Activated CD4-positive, alpha-beta memory T cell treated with anti-CD3 and anti-CD28 coated beads, Interleukin-2, amount 10 ng/mL, durations not matched to agents 7 days and 5 days (primary cell): ENCODE results near the gene SULT4A1. TPM values are rescaled to one million over a fixed set of nuclear protein-coding genes. Genes with fewer than 3 reads are reported as not detected.

Experiments used
- CTCF ChIA-PET: fragments of 350-600 bp; sonication (Branson Sonifier 250); formaldehyde crosslinking; loops from one replicate; lab custom pipeline; 2021; ENCODE audit warnings: antibody characterized with exemption, inconsistent platforms; lab: Charles Lee
- POLR2A ChIA-PET: fragments of 350-600 bp; sonication (Branson Sonifier 250); formaldehyde crosslinking; loops from one replicate; lab custom pipeline; 2021; ENCODE audit warnings: antibody characterized with exemption; lab: Charles Lee
- DNase-seq: peaks from one replicate; pipeline ENCODE4 v3.0.0-alpha.2; 2020
- H3K27ac Mint-ChIP-seq: one replicate; pipeline ENCODE4 v1.8.0; 2021; ENCODE audit warnings: mild to moderate bottlenecking, mixed read lengths
- H3K27me3 Mint-ChIP-seq: one replicate; pipeline ENCODE4 v1.8.0; 2021; ENCODE audit warnings: mixed read lengths
- H3K36me3 Mint-ChIP-seq: one replicate; pipeline ENCODE4 v1.8.0; 2021; ENCODE audit warnings: low read depth, mixed read lengths
- H3K4me1 Mint-ChIP-seq: one replicate; pipeline ENCODE4 v1.8.0; 2021; ENCODE audit warnings: mixed read lengths
- H3K4me3 Mint-ChIP-seq: one replicate; pipeline ENCODE4 v1.8.0; 2021; ENCODE audit warnings: mild to moderate bottlenecking, mixed read lengths
- H3K9me3 Mint-ChIP-seq: one replicate; pipeline ENCODE4 v1.8.0; 2021; ENCODE audit warnings: mixed read lengths
- total RNA-seq, 2 experiments: library from RNA; stranded (reverse); gene quantifications; one replicate each; pipeline ENCODE4 v1.2.3, GENCODE V29; 2021

The SULT4A1 gene
- total RNA-seq, 2 experiments from 2014 or later = not detected

DNA sequence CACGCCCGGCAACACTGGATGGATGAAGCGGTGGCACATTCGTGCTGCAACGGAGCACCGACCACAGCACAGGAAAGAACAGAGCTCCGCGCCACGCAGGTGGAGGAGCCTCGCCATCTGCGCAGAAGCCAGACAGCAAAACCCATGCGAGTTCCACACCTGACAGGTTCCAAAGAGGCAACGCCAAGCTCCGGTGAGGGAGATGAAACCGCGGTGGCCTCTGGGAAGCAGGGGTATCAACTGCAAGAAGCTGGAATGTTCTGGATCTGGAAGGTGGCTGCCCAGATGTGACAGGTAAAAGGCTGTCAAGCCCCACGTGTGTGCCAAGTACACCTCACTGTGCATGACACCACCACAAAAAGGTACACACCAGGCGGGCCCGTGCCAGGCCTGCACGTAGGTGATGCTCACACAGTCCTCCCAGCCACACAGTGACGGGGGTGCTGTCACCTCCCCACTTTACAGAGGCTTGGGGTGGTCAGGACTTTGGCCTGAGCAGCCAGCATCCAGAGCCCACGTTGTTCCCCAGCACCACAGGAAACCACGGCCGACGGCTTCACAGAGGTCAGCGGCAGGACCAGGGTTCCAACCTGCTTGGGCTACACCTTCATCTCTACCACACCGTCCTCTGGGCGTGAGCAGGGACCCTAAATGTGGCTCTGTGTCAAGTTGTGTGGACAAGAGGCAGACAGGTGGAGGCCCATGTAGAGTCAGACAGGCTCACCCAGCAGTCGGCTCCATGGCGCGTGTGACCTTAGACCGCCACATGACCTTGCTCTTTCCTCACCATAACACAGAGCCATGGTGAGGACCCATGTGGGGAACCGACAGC is 30.5 kb downstream of the SULT4A1 start:
- ChIA-PET CTCF (no interaction called here), POLR2A (no interaction called here)
- Mint-ChIP-seq H3K36me3 (no peaks in the 10 kb centered on the region), H3K27me3 (peaks cover 4% of the 10 kb centered on the region), H3K9me3 (no peaks in the 10 kb centered on the region), H3K4me3 (no peak overlapping the region), H3K4me1 (no peaks in the 10 kb centered on the region), H3K27ac (no peak overlapping the region)
- DNase-seq = no peak

DNA sequence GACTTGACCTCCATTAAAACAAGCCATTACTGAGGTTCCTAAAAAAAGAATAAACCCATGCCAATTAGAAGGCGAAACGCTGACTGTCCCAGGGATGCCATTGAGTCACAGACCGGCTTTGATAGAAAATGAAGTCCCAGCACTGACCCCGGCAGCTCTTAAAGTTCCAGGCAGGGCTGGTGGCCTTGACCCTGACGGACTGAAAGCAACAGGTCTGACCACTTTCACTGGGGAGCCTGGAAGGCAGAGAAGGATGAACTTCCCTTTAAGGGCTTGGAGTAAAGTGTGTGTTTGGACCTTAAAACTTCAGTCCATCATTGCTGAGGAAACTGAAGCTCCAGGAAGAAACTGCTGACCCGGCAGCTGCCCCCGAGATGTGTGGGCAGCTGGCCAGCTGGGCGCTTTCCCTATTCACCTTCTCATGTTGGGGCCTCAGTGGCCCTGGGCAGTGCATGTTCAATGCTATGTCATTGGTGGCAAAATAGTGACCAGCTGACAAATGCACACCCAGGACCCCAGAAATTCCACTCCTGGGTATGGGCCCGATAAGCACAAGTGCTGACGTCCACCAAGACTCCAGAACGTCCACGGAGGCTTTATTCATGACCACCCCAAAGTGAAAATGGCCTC is 31.3 kb downstream of the SULT4A1 start:
- no peak for DNase-seq
- Mint-ChIP-seq H3K4me1 (no peaks in the 10 kb centered on the region), H3K9me3 (no peaks in the 10 kb centered on the region), H3K27me3 (peaks cover 4% of the 10 kb centered on the region), H3K36me3 (no peaks in the 10 kb centered on the region), H3K27ac (no peak overlapping the region), H3K4me3 (no peak overlapping the region)
- ChIA-PET POLR2A (no interaction called here), CTCF (no interaction called here)

DNA sequence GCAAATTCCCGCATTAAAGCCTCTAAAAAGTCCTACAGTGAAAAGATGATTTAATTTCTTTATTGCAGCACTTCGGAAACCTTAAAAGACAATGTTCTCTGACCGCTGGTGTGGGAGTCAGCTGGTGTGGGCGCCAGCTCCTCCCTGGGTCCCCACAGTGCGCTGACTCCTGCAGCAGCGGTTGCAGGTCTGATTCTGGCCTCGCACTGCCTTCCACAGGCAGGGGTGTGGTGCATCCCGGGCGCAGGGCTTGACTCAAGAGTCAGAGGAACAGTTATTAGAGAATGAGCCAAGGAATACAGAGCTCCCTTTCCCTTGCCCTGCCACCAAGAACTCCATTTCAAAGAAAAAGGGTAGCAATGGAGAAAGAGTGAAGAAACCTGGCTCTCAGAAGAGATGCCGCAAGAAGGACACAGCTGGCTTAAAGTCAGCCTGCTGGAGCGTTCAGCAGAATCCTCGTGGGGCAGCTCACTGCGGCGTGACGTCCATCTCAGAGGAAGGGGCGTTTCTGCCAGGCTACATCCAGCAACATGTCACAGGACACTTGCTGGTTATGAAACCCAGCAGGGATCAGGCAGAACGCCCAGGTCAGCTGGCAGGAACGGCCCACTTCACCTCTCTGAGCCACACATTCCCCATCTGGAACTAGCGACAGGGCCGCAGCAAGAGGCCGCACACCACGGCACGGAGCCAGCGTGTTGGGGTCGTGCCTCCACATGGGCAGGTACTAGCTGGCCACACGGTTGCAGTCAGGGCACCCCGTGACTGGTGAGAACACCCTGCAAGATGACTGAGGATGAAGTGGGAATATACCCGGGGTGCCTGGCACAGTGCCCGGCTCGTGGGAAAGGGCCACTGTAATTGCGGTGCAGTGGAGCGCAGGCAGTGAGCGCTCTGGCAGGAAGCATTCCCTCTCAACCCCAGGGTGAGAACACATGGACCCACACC is 32.1 kb downstream of the SULT4A1 start:
- Mint-ChIP-seq H3K36me3 (no peaks in the 10 kb centered on the region), H3K4me3 (no peak overlapping the region), H3K9me3 (no peaks in the 10 kb centered on the region), H3K27ac (no peak overlapping the region), H3K4me1 (no peaks in the 10 kb centered on the region), H3K27me3 (peaks cover 2% of the 10 kb centered on the region)
- DNase-seq = no peak
- POLR2A ChIA-PET = no interaction called here
- CTCF ChIA-PET = interaction anchor here (0.6 kb wide), 1 partner anchor 815 kb away, joined by 3 read pairs; no protein-coding TSS in a partner anchor

DNA sequence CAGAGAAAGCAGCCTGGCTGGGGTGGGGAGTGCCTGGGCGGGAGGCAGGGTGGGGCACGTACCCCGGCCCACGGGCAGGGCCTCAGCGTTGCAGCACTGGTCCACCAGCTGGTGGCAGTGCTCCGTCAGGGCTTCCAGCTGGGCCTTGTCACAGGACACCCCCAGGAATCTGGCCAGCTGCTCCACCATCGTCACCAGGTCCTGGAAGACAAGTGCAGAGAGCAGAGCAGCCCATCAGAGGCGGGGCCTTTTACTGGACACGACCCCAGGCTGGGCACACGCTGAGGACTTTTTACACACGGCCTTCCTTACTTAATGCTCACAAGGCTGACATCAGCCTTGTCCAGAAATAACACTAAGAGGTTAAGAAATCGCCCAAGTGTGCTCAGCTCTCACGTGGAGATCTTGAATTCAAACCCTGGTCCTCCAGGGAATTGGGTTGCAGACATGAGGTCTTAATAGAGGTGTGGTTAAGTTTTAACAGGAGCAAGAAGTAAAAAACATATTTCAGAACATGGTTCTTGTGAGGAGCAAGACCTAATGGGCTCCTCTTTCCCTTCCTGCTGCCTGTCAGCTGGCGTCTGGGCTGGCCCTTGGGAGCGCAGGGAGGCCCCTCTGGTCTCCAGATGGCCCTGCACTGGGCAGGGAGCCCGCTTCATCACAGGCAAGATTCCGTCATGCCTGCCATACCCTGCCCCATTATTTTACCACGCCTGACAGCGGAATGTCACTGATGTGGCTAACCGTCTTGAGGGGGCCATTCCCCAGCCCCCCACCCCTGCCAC is 33.1 kb downstream of the SULT4A1 start:
- no peak overlapping the region for H3K4me3 Mint-ChIP-seq
- no peaks in the 10 kb centered on the region for H3K9me3 Mint-ChIP-seq
- H3K36me3 Mint-ChIP-seq = no peaks in the 10 kb centered on the region
- no peaks in the 10 kb centered on the region for H3K4me1 Mint-ChIP-seq
- ChIA-PET CTCF (interaction anchor here (0.6 kb wide), 1 partner anchor 816 kb away, joined by 3 read pairs; no protein-coding TSS in a partner anchor), POLR2A (no interaction called here)
- no peaks in the 10 kb centered on the region for H3K27me3 Mint-ChIP-seq
- H3K27ac Mint-ChIP-seq = no peak overlapping the region
- DNase-seq = no peak

DNA sequence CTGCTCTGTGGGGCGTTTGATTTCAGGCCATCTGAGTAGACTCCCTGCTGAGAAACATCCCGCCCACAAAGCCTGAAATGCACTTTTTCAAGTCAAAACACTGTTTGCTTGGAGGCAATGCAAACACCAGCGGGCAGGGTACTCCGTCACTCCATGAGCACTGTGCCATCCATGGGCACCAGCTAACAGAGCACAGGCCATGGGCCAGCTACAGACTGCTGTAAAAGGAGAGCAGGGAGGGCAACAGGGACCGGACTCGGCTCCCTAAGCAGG is 33.7 kb downstream of the SULT4A1 start:
- ChIA-PET CTCF (no interaction called here), POLR2A (no interaction called here)
- H3K27me3 Mint-ChIP-seq = no peaks in the 10 kb centered on the region
- no peaks in the 10 kb centered on the region for H3K36me3 Mint-ChIP-seq
- H3K4me3 Mint-ChIP-seq = no peak overlapping the region
- no peaks in the 10 kb centered on the region for H3K4me1 Mint-ChIP-seq
- H3K27ac Mint-ChIP-seq = no peak overlapping the region
- H3K9me3 Mint-ChIP-seq = no peaks in the 10 kb centered on the region
- DNase-seq = no peak

DNA sequence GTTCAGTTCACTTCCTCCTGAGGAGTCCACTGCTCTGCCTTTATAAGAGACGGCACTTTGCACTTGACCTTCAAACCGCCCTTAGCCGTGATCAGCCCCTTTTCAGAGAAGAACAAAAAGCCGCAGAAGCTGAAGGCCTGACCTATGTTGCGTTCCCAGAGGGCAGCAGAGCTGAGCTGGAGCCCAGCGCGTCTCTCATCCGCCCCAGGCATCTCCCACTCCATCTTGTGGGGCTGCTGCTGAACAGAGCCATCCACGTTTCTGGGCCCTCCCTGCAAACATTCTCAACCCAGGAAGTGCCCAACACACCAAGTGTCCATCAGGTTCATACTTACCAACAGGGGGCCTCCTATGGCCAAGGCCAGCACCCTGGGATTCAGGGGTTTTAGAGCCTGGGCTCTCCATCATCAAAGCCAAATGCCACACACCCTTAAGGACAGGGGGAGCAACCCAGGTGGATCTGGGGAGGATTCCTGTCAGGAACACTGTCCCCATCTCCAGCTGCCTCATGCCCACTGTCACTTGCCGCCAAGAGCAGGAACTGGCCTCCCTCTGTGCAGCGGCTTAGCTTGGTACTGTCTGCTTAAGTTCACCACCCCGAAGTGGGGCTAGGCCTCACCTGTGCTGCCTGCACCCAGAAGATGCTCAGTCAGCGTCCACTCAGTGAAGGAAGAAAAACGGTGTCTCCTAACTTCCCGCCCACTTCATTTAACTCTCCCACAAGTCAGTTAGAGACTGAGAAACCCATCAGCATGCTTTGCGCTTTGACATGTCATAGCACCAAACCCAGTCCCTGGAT is 34.2 kb downstream of the SULT4A1 start:
- Mint-ChIP-seq H3K36me3 (no peaks in the 10 kb centered on the region), H3K27ac (no peak overlapping the region), H3K9me3 (no peaks in the 10 kb centered on the region), H3K4me3 (no peak overlapping the region), H3K4me1 (no peaks in the 10 kb centered on the region), H3K27me3 (no peaks in the 10 kb centered on the region)
- ChIA-PET CTCF (no interaction called here), POLR2A (interaction anchor here (1.5 kb wide), 1 partner anchor 7 kb away, joined by 3 read pairs; no protein-coding TSS in a partner anchor)
- no peak for DNase-seq

DNA sequence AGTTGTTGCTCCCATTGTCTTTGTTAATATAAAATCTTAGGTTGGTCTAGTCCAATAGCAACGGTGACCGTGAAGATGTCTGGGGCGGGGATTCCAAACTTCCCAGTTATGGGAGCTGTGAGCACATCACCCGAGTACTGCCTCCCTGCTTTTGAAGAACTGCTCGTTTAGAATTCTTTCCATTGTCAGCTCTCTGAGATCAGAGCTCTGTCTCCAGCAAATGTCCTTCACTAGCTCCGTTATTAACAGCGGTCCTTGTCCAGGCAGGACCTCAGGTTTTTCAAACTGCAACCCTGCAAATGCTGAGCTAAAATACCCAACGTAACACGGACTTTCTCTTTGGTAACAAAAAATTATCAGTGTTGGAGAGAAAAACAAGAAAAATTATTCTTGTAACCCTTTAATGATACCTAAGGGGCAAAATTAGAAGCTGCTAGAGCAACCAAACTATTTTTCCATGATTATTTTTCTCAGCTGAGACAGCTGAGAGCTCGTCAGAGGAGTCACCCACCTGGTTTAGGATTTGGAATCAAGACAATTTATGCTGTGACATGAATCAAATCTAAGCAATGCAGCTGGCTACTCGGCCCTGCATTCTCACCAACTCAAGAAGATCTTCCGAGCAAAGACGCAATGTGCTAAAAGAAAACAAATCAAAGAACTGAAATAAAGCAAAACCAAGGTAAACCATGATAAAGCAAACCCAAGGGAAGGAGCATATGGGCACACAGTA is 35.1 kb downstream of the SULT4A1 start:
- no peak overlapping the region for H3K4me3 Mint-ChIP-seq
- H3K9me3 Mint-ChIP-seq = no peaks in the 10 kb centered on the region
- DNase-seq = no peak
- ChIA-PET POLR2A (interaction anchor here (1.5 kb wide), 1 partner anchor 8 kb away, joined by 3 read pairs; no protein-coding TSS in a partner anchor), CTCF (no interaction called here)
- no peak overlapping the region for H3K27ac Mint-ChIP-seq
- H3K36me3 Mint-ChIP-seq = no peaks in the 10 kb centered on the region
- H3K27me3 Mint-ChIP-seq = peaks cover 2% of the 10 kb centered on the region
- no peaks in the 10 kb centered on the region for H3K4me1 Mint-ChIP-seq

DNA sequence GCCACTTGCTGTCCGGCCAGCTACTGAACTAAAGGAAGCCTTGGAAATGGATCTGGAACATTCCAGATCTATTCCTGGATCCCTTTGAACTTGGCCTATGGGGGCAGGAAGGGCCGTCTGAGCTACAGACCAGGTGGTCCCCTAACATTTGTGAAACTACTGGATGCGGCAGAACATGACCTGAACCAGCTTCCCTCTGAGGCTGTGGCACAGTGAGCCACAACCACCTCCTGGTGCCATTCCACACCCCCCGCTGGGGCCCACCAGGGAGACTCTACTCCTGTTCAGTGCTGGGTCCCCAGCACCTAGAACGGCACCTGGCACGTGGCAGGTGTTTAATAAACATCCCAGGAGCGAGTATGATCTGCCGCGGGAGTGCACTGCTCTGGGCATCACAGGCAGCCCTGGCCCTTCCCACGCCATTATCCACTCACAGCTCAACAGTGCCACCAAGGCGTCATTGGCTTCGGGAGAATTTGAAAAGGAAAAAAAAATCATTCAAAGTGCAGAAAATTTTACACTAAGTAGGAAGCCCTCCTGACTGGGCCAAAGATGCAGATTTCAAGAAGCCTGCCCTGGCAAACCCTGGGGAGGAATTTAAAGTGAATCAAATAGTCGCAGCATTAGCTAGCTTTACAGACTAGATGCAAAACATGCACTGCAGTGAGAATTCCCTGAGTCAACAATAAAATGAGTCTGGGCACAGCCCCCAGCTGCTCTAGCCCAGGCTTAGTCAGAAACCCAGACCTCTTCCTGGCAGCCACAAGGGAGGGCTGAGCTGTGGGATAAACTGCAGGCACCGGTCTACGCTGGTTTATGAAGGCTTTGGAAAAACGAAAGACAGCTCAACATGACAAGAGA is 35.9 kb downstream of the SULT4A1 start:
- no peaks in the 10 kb centered on the region for H3K4me1 Mint-ChIP-seq
- no peak overlapping the region for H3K27ac Mint-ChIP-seq
- peaks cover 2% of the 10 kb centered on the region for H3K27me3 Mint-ChIP-seq
- H3K9me3 Mint-ChIP-seq = no peaks in the 10 kb centered on the region
- DNase-seq = no peak
- ChIA-PET POLR2A (interaction anchor here (1.5 kb wide), 1 partner anchor 9 kb away, joined by 3 read pairs; no protein-coding TSS in a partner anchor), CTCF (no interaction called here)
- no peaks in the 10 kb centered on the region for H3K36me3 Mint-ChIP-seq
- no peak overlapping the region for H3K4me3 Mint-ChIP-seq

DNA sequence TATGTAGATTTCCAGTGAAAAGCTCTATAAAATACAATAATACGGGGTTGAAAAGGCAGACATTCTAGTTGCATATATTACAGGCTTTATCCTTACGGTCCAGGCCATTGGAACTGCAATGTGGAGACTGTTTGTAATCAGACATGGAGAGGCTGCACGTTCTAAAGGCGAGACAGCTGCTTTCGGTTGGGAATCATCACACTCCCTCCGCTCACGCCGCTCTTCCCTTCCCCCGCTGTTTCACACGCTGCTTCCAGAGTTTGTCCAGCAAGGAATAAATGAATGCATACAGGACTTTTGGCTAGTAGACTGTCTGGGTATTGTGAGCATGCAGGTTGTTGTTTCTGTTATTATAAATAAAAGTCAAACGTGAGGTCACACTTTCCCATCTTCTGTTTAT is 36.7 kb downstream of the SULT4A1 start:
- ChIA-PET CTCF (no interaction called here), POLR2A (no interaction called here)
- DNase-seq = no peak
- H3K27ac Mint-ChIP-seq = no peak overlapping the region
- no peaks in the 10 kb centered on the region for H3K36me3 Mint-ChIP-seq
- peaks cover 2% of the 10 kb centered on the region for H3K27me3 Mint-ChIP-seq
- no peaks in the 10 kb centered on the region for H3K9me3 Mint-ChIP-seq
- H3K4me3 Mint-ChIP-seq = no peak overlapping the region
- no peaks in the 10 kb centered on the region for H3K4me1 Mint-ChIP-seq

DNA sequence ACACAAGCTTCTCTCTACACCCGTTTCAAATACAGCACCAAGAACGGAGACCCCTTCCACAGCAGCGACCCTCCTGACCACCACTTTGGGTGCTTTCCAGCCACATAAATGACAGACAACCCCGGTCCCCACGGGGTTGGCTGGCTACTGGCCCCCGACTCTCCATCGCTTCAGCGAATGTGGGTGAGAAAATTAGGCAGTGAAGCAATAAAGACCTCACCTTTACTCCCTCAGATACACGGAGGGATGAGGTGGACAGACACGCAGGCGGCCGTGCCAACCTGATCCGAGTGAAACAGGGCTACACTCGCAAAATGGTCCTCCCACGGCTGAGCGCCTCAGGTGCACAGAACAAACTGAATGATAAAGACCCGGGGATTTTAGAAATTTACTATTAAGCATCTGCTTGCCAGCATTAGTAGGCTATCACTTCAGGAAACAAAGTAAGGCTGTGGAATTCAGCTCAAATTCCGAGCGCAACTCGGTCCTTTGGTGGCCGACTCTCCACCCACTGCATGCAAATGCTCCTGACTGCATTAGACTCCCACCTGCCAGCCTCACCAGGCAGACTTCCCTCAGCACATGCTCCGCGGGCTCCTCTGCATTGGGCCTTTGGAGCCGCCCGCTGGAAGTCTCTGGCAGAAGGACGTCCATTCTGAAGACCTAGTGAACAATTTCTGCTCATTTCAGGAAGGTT is 37.4 kb downstream of the SULT4A1 start:
- H3K36me3 Mint-ChIP-seq = no peaks in the 10 kb centered on the region
- H3K27me3 Mint-ChIP-seq = peaks cover 2% of the 10 kb centered on the region
- DNase-seq = no peak
- H3K9me3 Mint-ChIP-seq = no peaks in the 10 kb centered on the region
- ChIA-PET POLR2A (no interaction called here), CTCF (no interaction called here)
- H3K4me1 Mint-ChIP-seq = no peaks in the 10 kb centered on the region
- H3K27ac Mint-ChIP-seq = no peak overlapping the region
- H3K4me3 Mint-ChIP-seq = no peak overlapping the region
